GM18520 (cell line): ENCODE data around the gene ATXN2.
"Not testable (repeated sequence)": the region's sequence is repeated elsewhere in the genome, so short reads cannot be mapped to it uniquely, and the experiment has no call there.

ENCODE experiments used
- ATAC-seq: cut with Tn5 transposase; IDR thresholded peaks from one replicate; pipeline ENCODE4 v1.9.1; 2021; ENCODE audit not compliant: unreplicated experiment

The ATXN2 gene, protein sequence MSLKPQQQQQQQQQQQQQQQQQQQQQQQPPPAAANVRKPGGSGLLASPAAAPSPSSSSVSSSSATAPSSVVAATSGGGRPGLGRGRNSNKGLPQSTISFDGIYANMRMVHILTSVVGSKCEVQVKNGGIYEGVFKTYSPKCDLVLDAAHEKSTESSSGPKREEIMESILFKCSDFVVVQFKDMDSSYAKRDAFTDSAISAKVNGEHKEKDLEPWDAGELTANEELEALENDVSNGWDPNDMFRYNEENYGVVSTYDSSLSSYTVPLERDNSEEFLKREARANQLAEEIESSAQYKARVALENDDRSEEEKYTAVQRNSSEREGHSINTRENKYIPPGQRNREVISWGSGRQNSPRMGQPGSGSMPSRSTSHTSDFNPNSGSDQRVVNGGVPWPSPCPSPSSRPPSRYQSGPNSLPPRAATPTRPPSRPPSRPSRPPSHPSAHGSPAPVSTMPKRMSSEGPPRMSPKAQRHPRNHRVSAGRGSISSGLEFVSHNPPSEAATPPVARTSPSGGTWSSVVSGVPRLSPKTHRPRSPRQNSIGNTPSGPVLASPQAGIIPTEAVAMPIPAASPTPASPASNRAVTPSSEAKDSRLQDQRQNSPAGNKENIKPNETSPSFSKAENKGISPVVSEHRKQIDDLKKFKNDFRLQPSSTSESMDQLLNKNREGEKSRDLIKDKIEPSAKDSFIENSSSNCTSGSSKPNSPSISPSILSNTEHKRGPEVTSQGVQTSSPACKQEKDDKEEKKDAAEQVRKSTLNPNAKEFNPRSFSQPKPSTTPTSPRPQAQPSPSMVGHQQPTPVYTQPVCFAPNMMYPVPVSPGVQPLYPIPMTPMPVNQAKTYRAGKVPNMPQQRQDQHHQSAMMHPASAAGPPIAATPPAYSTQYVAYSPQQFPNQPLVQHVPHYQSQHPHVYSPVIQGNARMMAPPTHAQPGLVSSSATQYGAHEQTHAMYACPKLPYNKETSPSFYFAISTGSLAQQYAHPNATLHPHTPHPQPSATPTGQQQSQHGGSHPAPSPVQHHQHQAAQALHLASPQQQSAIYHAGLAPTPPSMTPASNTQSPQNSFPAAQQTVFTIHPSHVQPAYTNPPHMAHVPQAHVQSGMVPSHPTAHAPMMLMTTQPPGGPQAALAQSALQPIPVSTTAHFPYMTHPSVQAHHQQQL

DNA sequence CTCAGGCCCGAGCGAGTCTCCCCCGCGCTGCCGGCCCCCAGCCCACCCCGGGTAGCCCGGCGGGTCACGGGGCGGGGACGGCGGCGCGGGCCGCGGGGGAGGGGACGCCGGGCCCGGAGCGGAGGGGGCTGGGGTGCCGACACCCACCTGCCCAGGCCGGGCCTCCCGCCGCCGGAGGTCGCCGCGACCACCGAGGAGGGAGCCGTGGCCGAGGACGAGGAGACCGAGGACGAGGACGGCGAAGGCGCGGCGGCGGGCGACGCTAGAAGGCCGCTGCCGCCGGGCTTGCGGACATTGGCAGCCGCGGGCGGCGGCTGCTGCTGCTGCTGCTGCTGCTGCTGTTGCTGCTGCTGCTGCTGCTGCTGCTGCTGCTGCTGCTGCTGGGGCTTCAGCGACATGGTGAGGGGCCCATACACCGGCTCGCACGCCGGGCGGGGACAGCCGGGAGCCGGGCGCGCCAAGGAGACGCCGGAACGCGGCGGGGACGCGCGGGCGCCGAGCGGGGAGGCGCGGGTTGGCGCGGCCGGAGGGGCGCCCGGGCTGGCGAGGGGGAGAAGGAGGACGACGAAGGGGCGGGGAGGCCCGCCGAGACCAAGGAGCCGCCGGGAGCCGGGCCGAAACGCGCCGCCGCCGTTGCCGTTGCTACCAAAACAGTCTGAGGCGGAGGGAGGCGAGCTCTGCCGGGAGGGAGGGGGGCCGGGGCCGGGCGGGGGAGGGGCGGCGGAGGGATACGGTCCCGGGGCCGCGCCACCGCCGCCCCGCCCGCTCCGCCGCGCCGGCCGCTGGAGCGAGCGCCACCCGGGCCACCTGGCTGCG lies at the start of gene ATXN2:
Gene ATXN2, minus strand, starts transcription at position 679 of the 816 bp plus-strand sequence. Its CDS starts 281 bp downstream, at position 398.
- ATAC-seq: peak; percentile 34

- ATAC-seq: no peak
Observed at GRCh38 chr12:111645433-111645832, 46.3 kb upstream of the ATXN2 start.

DNA sequence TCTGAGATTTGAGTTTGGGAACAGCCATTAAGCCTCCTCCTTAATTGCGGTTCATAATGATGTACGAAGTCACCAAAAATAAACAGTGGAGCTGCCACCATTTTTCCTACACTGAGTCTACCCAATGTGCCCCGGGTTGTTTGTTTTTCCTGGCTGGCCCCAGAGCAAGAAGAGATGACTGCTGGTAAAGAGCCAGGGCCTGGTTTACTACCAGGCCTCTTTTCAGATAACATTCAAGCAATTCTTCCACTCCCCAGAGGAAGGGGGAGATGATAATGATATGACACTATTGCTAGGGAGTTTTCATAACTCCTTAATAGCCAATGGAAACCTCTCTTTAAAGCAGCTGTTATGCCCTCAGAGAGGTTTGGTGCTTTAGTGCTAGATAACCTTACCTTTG lies 44.3 kb upstream of the ATXN2 start:
- ATAC-seq: no peak

GRCh38 chr12:111642681-111643426 lies 43.7 kb upstream of the ATXN2 start:
- ATAC-seq: no peak

DNA sequence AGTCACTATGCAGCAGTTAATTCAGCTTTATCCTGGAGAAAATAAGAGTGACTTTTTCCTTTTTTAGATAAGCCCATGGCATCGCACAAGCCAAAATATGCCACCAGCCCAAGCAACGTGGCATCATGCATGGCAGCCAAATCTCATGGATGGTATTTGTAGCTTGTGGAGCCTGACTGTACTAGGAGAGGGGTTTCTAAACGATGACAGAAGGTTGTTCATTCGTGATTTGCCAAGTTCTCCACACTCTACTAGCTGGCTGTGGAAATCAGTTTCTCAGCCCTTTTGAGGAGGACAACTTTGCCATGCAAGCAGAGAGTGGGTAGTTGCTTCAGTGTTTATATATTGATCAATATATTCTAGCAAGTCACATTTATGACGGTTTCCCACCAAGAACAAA lies 41.4 kb upstream of the ATXN2 start:
- no peak for ATAC-seq

DNA sequence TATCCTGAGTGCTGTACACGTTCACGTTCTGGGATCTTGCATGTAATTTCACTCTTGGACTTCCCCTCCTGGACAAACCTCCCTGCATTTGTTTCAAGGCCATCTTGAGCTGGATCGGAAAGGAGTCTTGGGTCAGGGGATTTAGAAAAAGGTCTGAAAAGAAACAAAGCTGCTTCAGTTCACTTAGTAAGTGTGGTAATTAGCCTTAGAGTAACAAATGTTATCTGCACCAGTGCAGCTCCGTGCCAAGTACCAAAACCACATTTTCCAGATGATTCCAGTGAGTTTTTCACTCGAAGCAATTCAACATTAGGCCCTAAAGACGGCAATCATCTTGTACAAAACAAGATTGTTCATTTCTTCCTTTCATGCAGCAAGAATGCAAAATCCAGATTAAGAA lies 39.4 kb upstream of the ATXN2 start:
- ATAC-seq: no peak

GRCh38 chr12:111636209-111636945 lies 37.3 kb upstream of the ATXN2 start:
- ATAC-seq: no peak

DNA sequence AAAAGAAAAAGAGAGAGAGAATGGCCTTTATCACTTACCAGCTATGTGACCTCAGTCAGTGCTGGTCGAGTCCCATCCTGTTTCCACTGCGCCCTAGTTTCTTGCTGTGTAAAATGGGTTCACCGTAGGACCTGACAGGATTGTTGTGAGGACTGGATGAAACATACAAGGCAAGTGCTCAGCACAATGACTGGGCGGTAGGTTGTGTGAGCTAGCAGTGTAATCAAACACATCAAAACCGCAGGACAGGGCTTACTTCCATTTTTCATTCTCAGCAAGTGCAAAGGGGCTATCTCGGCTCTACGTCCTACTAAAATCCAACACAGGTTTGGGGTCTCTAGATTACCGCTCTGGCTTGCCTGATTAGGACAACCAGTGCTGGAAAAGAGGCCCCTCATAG lies 36.4 kb upstream of the ATXN2 start:
- no peak for ATAC-seq

- ATAC-seq: no peak
Observed at GRCh38 chr12:111628505-111629260, 29.6 kb upstream of the ATXN2 start.

DNA sequence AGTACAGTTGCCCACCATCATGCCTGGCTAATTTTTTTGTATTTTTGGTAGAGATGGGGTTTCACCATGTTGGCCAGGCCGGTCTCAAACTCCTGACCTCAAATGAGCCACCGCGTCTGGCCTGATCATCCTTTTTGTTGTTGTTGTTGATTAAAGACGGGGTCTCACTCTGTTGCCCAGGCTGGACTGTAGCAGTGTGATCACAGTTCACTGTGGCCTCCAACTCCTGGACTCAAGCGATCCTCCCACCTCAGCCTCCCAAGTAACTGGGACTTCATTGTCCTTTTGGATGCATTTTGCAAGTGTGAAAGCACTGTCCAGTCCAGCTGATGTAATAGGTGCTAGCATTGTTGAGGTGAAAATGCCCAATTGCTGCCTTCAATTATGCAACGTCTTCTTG lies 27.1 kb upstream of the ATXN2 start:
- no peak for ATAC-seq

- no peak for ATAC-seq
Observed at GRCh38 chr12:111624540-111624939, 25.4 kb upstream of the ATXN2 start.

GRCh38 chr12:111617841-111618240 lies 18.7 kb upstream of the ATXN2 start:
- not testable (repeated sequence) for ATAC-seq

GRCh38 chr12:111616177-111616623 lies 17.1 kb upstream of the ATXN2 start:
- ATAC-seq: no peak

DNA sequence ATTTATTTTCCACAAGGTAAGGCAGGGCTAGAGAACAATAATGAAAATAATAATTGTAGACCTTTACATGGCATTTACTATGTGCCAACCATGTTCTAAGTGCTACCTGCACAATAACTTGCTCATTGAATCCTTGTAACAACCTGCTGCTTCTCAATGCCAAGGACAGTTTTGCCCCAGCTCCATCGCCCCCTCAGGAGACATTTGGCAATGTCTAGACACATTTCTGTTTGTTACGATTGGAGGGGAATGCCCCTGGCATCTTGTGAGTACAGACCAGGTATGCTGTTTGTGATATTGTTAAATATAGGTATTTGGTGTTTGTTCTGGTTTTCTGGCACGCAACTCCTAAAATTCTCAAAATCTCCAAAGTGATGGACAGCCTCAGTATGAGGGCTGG lies 8.1 kb upstream of the ATXN2 start:
- no peak for ATAC-seq

DNA sequence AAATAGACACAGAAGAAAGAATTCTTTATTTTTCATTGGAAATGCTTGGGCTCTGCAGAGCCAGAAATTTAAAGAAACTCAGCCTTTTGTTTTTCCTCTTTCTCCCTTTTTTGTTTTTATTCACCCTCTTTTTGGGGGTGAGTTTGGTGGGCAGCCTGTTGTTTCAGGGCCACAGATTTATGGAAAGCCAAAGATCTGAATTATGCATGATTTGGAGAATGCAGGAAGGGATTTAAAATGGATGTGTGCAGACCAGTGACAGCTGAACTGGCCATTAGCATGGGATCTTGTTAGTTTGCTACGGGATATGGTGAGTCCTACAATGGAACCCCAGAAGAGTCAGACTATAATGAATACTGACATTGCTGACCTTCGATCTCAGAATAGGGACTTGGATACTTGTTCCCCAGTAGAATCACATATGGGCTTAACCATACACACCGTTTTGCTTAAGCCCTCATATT lies 7.7 kb upstream of the ATXN2 start:
- no peak for ATAC-seq

GRCh38 chr12:111605911-111606766 lies 7.0 kb upstream of the ATXN2 start:
- no peak for ATAC-seq

GRCh38 chr12:111602857-111603256 lies 3.7 kb upstream of the ATXN2 start:
- ATAC-seq: not testable (repeated sequence)
